ACC112 (cell line): ENCODE measurements around the gene RHD.
"Not testable (repeated sequence)": the region's sequence is repeated elsewhere in the genome, so short reads cannot be mapped to it uniquely, and the experiment has no call there.

Experiments used
- H2AFZ ChIP-seq: fragments of 200-600 bp; sonication (generic); one replicate; pipeline ENCODE4 v1.6.0; 2017; ENCODE audit warnings: antibody characterized with exemption, low read length; ENCODE audit not compliant: unreplicated experiment
- H3K27ac ChIP-seq: fragments of 200-600 bp; sonication (generic); 2 replicates; pipeline ENCODE4 v1.5.1; 2014; ENCODE audit warnings: low read depth, mild to moderate bottlenecking, antibody characterized with exemption, low read length, moderate library complexity
- H3K27me3 ChIP-seq: fragments of 200-600 bp; sonication (generic); 2 replicates; pipeline ENCODE4 v1.6.1; 2014; ENCODE audit warnings: mild to moderate bottlenecking, antibody characterized with exemption, low read length, moderate library complexity, mixed read lengths; ENCODE audit not compliant: insufficient read depth
- H3K36me3 ChIP-seq: fragments of 200-600 bp; sonication (generic); 2 replicates; pipeline ENCODE4 v1.6.1; 2016; ENCODE audit warnings: mild to moderate bottlenecking, antibody characterized with exemption, low read length, moderate library complexity, mixed read lengths; ENCODE audit not compliant: insufficient read depth
- H3K4me1 ChIP-seq: fragments of 200-600 bp; sonication (generic); one replicate; pipeline ENCODE4 v1.6.1; 2016; ENCODE audit warnings: low read length, mixed read lengths; ENCODE audit not compliant: insufficient read depth, unreplicated experiment, control insufficient read depth
- H3K4me3 ChIP-seq: fragments of 200-600 bp; sonication (generic); 2 replicates; pipeline ENCODE4 v1.5.1; 2014; ENCODE audit warnings: mild to moderate bottlenecking, low read depth, low read length
- H3K79me2 ChIP-seq: fragments of 200-600 bp; sonication (generic); one replicate; pipeline ENCODE4 v1.6.0; 2016; ENCODE audit warnings: low read length; ENCODE audit not compliant: control insufficient read depth, unreplicated experiment, insufficient read depth

The RHD gene

GRCh38 chr1:25287164-25287563, 14.9 kb downstream of the RHD start:
- H3K27me3 ChIP-seq, H2AFZ ChIP-seq, H3K4me1 ChIP-seq, H3K27ac ChIP-seq, H3K4me3 ChIP-seq, H3K36me3 ChIP-seq, H3K79me2 ChIP-seq: not testable (repeated sequence)

GRCh38 chr1:25288573-25289101, 16.3 kb downstream of the RHD start:
- not testable (repeated sequence) for H3K27me3 ChIP-seq, H3K4me3 ChIP-seq, H2AFZ ChIP-seq, H3K27ac ChIP-seq, H3K4me1 ChIP-seq, H3K79me2 ChIP-seq, H3K36me3 ChIP-seq

DNA sequence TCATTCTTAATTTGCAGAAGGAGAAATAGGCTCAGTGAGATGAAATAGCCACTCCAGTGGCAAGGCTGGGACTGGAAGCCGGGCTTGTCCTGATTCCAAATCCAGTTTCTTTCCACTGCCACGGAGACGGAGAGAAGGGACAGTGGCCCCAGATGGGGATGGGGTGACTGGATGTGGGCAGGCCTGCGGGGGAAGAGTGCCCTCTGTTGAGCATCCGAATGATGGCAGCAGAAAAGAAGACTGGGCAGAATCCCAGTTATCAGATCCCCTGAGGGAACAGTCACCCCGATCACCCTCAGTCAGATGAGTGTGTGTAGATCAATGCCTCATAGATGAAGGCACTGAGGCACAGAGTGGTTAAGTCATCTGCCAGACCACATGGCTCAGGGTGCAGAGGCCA, 17.7 kb downstream of the RHD start:
- H3K27me3 ChIP-seq, H3K27ac ChIP-seq, H2AFZ ChIP-seq, H3K36me3 ChIP-seq, H3K4me3 ChIP-seq, H3K79me2 ChIP-seq, H3K4me1 ChIP-seq: not testable (repeated sequence)

DNA sequence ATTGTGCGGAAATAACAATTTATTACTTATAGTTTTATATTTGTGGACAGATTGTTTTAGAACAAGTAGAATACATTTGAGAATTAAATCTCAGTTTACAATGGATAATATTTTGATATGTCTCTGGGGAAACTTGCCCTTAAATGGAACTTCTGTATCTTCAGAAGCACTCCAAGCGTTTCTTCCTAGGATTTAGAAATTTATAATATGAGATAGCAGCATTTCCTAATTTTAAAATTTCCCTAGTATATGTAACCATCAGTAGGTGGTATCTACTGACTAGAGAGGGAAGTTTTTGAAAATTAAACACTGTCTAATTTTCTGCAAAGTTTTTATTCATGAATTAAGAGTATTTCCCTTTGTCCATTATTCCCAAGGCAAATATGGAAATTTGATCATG, 21.1 kb downstream of the RHD start:
- H3K36me3 ChIP-seq, H3K4me3 ChIP-seq, H3K79me2 ChIP-seq, H2AFZ ChIP-seq, H3K27ac ChIP-seq, H3K4me1 ChIP-seq, H3K27me3 ChIP-seq: not testable (repeated sequence)

DNA sequence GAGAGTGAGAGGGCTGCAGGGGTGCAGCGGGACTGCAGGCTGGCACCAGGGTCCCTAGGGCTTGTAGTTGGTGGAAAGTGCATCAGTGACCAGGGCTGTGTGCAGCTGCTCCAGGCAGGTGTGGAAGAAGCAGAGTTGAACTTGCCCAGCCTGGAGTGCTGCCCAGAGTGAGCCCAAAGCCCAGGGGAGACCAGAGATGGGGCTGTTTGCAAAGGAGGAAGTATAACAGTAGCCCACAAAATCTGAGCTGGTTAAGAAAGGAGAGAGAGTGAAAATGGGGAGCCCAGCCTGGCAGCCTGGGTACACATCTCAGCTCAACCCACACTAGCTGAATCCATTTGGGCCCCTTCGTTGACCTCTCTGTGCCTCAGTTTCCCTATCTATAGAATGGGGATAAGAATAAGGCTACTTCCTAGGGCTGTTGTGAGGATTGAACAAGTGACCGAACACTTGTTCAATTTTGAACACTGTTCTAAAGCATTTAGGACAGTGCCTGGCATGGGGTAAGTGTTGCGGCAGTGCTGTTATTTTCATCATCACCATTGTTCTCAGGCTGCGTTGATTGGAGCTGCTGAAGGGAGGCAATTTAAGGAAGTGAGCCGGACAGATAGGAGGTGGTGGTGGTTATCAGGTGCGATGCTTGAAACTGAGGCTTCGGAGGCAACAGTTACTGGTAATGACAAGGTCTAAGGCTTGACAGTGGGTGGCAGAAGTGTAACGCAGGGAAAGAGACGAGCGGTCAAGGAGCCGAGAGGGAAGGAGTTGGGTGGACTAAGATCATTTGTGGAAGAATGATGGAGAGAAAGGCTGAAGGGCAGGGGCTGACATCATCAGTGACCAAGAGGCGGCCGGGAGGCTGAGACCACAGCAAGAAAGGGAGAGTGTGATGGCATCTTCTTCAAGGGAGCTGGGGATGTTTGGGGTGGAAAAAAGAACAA, 22.8 kb downstream of the RHD start:
- not testable (repeated sequence) for H3K36me3 ChIP-seq, H3K27me3 ChIP-seq, H3K27ac ChIP-seq, H2AFZ ChIP-seq, H3K4me3 ChIP-seq, H3K79me2 ChIP-seq, H3K4me1 ChIP-seq

GRCh38 chr1:25296501-25296900, 24.2 kb downstream of the RHD start:
- H3K36me3 ChIP-seq, H3K27ac ChIP-seq, H3K27me3 ChIP-seq: not testable (repeated sequence)

DNA sequence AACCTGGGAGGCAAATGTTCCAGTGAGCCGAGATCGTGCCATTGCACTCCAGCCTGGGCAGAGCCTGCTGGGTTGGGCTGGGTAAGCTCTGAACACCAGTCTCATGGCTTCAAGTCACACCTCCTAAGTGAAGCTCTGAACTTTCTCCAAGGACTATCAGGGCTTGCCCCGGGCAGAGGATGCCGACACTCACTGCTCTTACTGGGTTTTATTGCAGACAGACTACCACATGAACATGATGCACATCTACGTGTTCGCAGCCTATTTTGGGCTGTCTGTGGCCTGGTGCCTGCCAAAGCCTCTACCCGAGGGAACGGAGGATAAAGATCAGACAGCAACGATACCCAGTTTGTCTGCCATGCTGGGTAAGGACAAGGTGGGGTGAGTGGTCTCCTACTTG, 28.4 kb downstream of the RHD start:
- not testable (repeated sequence) for H3K27ac ChIP-seq, H2AFZ ChIP-seq, H3K79me2 ChIP-seq, H3K4me1 ChIP-seq, H3K27me3 ChIP-seq, H3K36me3 ChIP-seq, H3K4me3 ChIP-seq

More at GRCh38 chr1:25296501-25296900, 24.2 kb downstream of the RHD start:
- not testable (repeated sequence) for H2AFZ ChIP-seq, H3K79me2 ChIP-seq, H3K4me3 ChIP-seq, H3K4me1 ChIP-seq

DNA sequence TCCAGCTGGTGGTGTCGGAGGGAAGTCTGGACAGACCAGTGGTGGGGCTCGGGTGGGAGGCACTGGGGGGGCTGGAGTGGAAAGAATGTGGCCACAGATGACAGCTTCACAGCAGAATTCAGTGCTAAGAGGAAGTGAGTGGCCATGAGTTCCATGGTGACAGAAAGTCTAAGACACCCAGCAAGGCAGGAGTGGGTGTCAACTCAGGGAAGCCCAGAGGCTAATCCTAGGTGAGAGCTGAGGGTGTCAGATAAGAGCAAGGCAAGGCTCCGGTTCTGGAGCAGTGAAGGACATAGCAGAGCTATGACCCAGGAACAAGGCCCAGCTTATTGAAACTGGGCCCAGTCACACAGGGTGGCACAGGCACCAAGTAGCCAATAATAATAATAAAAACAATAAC, 30.0 kb downstream of the RHD start:
- not testable (repeated sequence) for H3K36me3 ChIP-seq, H3K4me3 ChIP-seq, H2AFZ ChIP-seq, H3K27me3 ChIP-seq, H3K79me2 ChIP-seq, H3K4me1 ChIP-seq, H3K27ac ChIP-seq

DNA sequence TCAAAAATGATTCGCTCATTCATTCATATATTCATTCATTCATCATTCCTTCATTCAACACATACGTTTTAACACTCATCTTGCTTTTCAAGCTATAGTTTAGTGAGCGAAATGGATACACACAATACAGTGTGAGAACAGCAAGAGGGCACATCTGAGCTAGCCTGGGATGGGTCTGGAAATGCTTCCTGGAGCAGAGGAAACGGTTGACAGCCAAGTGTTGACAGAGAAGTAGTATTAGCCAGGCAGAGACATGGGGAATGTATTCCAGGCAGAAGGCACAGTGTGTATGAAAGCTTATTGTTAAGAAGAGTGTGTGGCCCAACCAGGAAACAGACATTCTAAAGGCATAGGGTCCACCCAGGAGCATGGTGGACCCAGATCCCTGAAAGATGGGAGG, 32.6 kb downstream of the RHD start:
- not testable (repeated sequence) for H3K79me2 ChIP-seq, H3K27me3 ChIP-seq, H3K4me3 ChIP-seq, H3K27ac ChIP-seq, H3K4me1 ChIP-seq, H2AFZ ChIP-seq, H3K36me3 ChIP-seq

DNA sequence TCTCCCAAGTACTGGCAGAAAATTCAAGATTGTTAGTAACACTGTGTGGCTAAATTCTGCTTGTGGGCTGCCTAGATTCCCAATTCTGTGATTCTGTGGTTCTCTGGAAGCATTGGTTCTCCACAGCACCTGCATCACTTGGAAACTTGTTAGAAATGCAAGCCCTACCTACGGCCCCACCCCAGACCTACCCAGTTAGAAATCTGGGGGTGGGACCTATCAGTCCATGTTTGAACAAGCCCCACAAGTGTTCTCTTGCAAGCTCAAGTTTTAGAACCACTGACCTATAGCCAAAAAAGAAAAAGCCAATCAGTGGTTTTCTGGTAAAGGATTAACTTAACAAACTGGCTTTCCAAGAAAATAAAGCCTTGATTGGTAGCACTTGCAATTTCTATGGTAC, 35.9 kb downstream of the RHD start:
- not testable (repeated sequence) for H3K4me3 ChIP-seq, H3K27me3 ChIP-seq, H2AFZ ChIP-seq, H3K4me1 ChIP-seq, H3K36me3 ChIP-seq, H3K79me2 ChIP-seq
- H3K27ac ChIP-seq = peak overlapping the region; percentile 49; the same call in 1 of the 2 replicates

DNA sequence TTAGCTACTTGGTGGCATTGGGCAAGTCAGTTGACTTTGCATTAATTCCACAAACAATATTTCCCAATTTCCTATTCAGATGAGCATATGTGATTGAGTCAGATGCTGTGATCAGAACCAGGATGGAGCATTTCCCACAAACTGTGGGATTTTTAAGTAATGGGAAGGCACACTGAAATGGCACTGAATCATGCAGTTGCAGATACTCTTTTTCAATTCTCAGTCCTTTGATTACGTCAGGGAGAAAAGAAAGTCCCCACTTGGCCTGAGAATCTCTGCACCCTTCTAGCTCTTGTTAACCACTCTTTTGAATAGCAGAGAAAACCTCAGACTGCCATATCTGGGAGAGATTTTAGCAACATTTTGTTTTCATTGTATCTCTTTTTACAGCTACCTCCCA, 36.8 kb downstream of the RHD start:
- H2AFZ ChIP-seq, H3K4me1 ChIP-seq, H3K27me3 ChIP-seq, H3K4me3 ChIP-seq, H3K36me3 ChIP-seq, H3K79me2 ChIP-seq: not testable (repeated sequence)
- H3K27ac ChIP-seq = peak overlapping the region; percentile 79
